ENCODE results near the gene PTPN23.

Gene PTPN23

GRCh38 chr3:47436180-47436579, 55.4 kb downstream of the PTPN23 start:
- CTCF ChIA-PET = no interaction called here
- no peak for TF ChIP-seq NFRKB (IDR thresholded peaks at IDR 0.05)
- no peak for TF ChIP-seq ELF4 (IDR thresholded peaks at IDR 0.05)
- TF ChIP-seq L3MBTL2 (conservative IDR thresholded peaks at IDR 0.05) = no peak
- TF ChIP-seq LEF1 (IDR thresholded peaks at IDR 0.05; ENCODE audit: borderline replicate concordance) = no peak
- no peak for TF ChIP-seq TARDBP (IDR thresholded peaks at IDR 0.05)
- no peak for DNase-seq (ENCODE audit: extremely low spot score)
- POLR2A ChIA-PET = no interaction called here

- DNase-seq (ENCODE audit: extremely low spot score) = no peak
- CTCF ChIA-PET = no interaction called here
Measured at GRCh38 chr3:47440131-47440530, 59.3 kb downstream of the PTPN23 start.

GRCh38 chr3:47441796-47442551, 61.2 kb downstream of the PTPN23 start:
- no peak for DNase-seq (ENCODE audit: extremely low spot score)
- TF ChIP-seq FOXK2 (IDR thresholded peaks at IDR 0.05) (no peak), TARDBP (IDR thresholded peaks at IDR 0.05) (no peak), FOXM1 (IDR thresholded peaks at IDR 0.05; ENCODE audit: borderline replicate concordance) (no peak), SUZ12 (IDR thresholded peaks at IDR 0.05) (no peak), ZNF384 (IDR thresholded peaks at IDR 0.05) (no peak), NFRKB (IDR thresholded peaks at IDR 0.05) (no peak), ARNT (IDR thresholded peaks at IDR 0.05) (no peak), HDGF (IDR thresholded peaks at IDR 0.05; ENCODE audit: borderline replicate concordance) (no peak), LEF1 (IDR thresholded peaks at IDR 0.05; ENCODE audit: borderline replicate concordance) (no peak), SP1 (IDR thresholded peaks at IDR 0.05) (no peak), FOXA1 (IDR thresholded peaks at IDR 0.05) (no peak), ELF4 (IDR thresholded peaks at IDR 0.05) (no peak), L3MBTL2 (conservative IDR thresholded peaks at IDR 0.05) (no peak), CTBP1 (IDR thresholded peaks at IDR 0.05; ENCODE audit: borderline replicate concordance) (no peak), BHLHE40 (IDR thresholded peaks at IDR 0.05; ENCODE audit: borderline replicate concordance) (no peak), PKNOX1 (IDR thresholded peaks at IDR 0.05) (no peak)
- CTCF ChIA-PET = no interaction called here
- POLR2A ChIA-PET = no interaction called here

More at GRCh38 chr3:47440131-47440530, 59.3 kb downstream of the PTPN23 start:
- POLR2A ChIA-PET = no interaction called here
- no peak for TF ChIP-seq ZNF384 (IDR thresholded peaks at IDR 0.05)

GRCh38 chr3:47443611-47443995, 62.8 kb downstream of the PTPN23 start:
- POLR2A ChIA-PET = no interaction called here
- no peak for DNase-seq (ENCODE audit: extremely low spot score)
- TF ChIP-seq ELF4 (IDR thresholded peaks at IDR 0.05) = no peak
- CTCF ChIA-PET = no interaction called here

- TF ChIP-seq TARDBP (IDR thresholded peaks at IDR 0.05) = no peak
- no peak for TF ChIP-seq HDGF (IDR thresholded peaks at IDR 0.05; ENCODE audit: borderline replicate concordance)
- no peak for TF ChIP-seq FOXK2 (IDR thresholded peaks at IDR 0.05)
- no peak for TF ChIP-seq PKNOX1 (IDR thresholded peaks at IDR 0.05)
- TF ChIP-seq BHLHE40 (IDR thresholded peaks at IDR 0.05; ENCODE audit: borderline replicate concordance) = no peak
- TF ChIP-seq SP1 (IDR thresholded peaks at IDR 0.05) = no peak
- TF ChIP-seq ELF4 (IDR thresholded peaks at IDR 0.05) = no peak
- no peak for TF ChIP-seq NFRKB (IDR thresholded peaks at IDR 0.05)
- no peak for TF ChIP-seq LEF1 (IDR thresholded peaks at IDR 0.05; ENCODE audit: borderline replicate concordance)
- no peak for TF ChIP-seq L3MBTL2 (conservative IDR thresholded peaks at IDR 0.05)
- no peak for TF ChIP-seq ARNT (IDR thresholded peaks at IDR 0.05)
- TF ChIP-seq ZNF384 (IDR thresholded peaks at IDR 0.05) = no peak
- TF ChIP-seq FOXM1 (IDR thresholded peaks at IDR 0.05; ENCODE audit: borderline replicate concordance) = no peak
- TF ChIP-seq CTBP1 (IDR thresholded peaks at IDR 0.05; ENCODE audit: borderline replicate concordance) = no peak
- TF ChIP-seq SUZ12 (IDR thresholded peaks at IDR 0.05) = no peak
- TF ChIP-seq FOXA1 (IDR thresholded peaks at IDR 0.05) = no peak
- no peak for DNase-seq (ENCODE audit: extremely low spot score)
- CTCF ChIA-PET = interaction anchor here (0.8 kb wide), 1 partner anchor 32 kb away, joined by 3 read pairs; no protein-coding TSS in a partner anchor
- POLR2A ChIA-PET = no interaction called here
Measured at GRCh38 chr3:47444103-47444502, 63.3 kb downstream of the PTPN23 start.

GRCh38 chr3:47452453-47453215, 71.8 kb downstream of the PTPN23 start:
- CTCF ChIA-PET = no interaction called here
- no peak for DNase-seq (ENCODE audit: extremely low spot score)
- POLR2A ChIA-PET = no interaction called here
- no peak for TF ChIP-seq BHLHE40 (IDR thresholded peaks at IDR 0.05; ENCODE audit: borderline replicate concordance)
- no peak for TF ChIP-seq SP1 (IDR thresholded peaks at IDR 0.05)
- TF ChIP-seq FOXA1 (IDR thresholded peaks at IDR 0.05) = no peak
- TF ChIP-seq ZNF384 (IDR thresholded peaks at IDR 0.05) = no peak
- no peak for TF ChIP-seq HDGF (IDR thresholded peaks at IDR 0.05; ENCODE audit: borderline replicate concordance)
- TF ChIP-seq FOXK2 (IDR thresholded peaks at IDR 0.05) = no peak
- TF ChIP-seq TARDBP (IDR thresholded peaks at IDR 0.05) = no peak
- no peak for TF ChIP-seq FOXM1 (IDR thresholded peaks at IDR 0.05; ENCODE audit: borderline replicate concordance)
- no peak for TF ChIP-seq SUZ12 (IDR thresholded peaks at IDR 0.05)
- no peak for TF ChIP-seq L3MBTL2 (conservative IDR thresholded peaks at IDR 0.05)
- TF ChIP-seq ARNT (IDR thresholded peaks at IDR 0.05) = no peak
- TF ChIP-seq NFRKB (IDR thresholded peaks at IDR 0.05) = no peak
